ENCODE data around the gene PDE4A. TPM values are rescaled to one million over a fixed set of nuclear protein-coding genes. Genes with fewer than 3 reads are reported as not detected.

Gene PDE4A
- total RNA-seq, 1 experiment from 2014 or later, result 3.7 TPM

DNA sequence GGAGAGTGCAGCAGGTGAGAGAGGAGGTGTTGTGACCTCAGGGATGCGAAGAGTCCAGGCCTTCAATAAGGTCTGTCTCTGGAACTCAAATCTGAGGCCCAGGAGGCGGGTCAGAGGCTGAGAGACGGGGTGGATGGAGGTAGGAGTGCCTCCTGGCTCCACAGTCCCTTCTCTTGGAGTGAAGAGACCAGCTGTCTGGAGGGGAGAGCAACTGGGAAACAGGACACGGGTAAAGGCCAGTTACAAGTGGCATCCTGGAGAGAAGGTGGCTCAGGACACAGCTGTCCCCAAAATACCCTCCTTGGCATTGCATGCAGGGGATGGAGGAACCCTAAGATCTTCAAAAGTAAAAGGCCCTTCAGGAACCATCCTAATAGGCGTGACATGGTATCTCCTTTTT lies 19.2 kb downstream of the PDE4A start:
- ChIA-PET CTCF (no interaction called here), POLR2A (no interaction called here)
- Mint-ChIP-seq H3K27ac (ENCODE audit: unreplicated experiment) (no peak overlapping the region), H3K36me3 (ENCODE audit: insufficient read depth, unreplicated experiment) (no peaks in the 10 kb centered on the region), H3K4me1 (ENCODE audit: low read depth, unreplicated experiment) (no peaks in the 10 kb centered on the region), H3K4me3 (ENCODE audit: unreplicated experiment) (no peak overlapping the region), H3K27me3 (ENCODE audit: insufficient read depth, unreplicated experiment) (no peaks in the 10 kb centered on the region), H3K9me3 (ENCODE audit: unreplicated experiment) (no peaks in the 10 kb centered on the region)
- DNase-seq, result no peak
- Histone ChIP-seq H3K4me3 (ENCODE audit: low read depth, low read length) (no peak overlapping the region), H3K36me3 (ENCODE audit: control insufficient read depth, insufficient read depth, low read length) (no peaks in the 10 kb centered on the region), H3K9me3 (no peaks in the 10 kb centered on the region), H3K27me3 (replicated peaks; ENCODE audit: control insufficient read depth, insufficient read depth, low read length) (no peaks in the 10 kb centered on the region), H3K4me1 (no peaks in the 10 kb centered on the region)
- BruUV-seq (replicated peaks), result no TSS peak
- intact Hi-C loops (cut with micrococcal nuclease; ENCODE audit: unreplicated experiment), result no loop called here
- TF ChIP-seq, protein P1, sequence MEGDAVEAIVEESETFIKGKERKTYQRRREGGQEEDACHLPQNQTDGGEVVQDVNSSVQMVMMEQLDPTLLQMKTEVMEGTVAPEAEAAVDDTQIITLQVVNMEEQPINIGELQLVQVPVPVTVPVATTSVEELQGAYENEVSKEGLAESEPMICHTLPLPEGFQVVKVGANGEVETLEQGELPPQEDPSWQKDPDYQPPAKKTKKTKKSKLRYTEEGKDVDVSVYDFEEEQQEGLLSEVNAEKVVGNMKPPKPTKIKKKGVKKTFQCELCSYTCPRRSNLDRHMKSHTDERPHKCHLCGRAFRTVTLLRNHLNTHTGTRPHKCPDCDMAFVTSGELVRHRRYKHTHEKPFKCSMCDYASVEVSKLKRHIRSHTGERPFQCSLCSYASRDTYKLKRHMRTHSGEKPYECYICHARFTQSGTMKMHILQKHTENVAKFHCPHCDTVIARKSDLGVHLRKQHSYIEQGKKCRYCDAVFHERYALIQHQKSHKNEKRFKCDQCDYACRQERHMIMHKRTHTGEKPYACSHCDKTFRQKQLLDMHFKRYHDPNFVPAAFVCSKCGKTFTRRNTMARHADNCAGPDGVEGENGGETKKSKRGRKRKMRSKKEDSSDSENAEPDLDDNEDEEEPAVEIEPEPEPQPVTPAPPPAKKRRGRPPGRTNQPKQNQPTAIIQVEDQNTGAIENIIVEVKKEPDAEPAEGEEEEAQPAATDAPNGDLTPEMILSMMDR (IDR thresholded peaks at IDR 0.05; ENCODE audit: insufficient read depth in 1 of 2, low read depth in 1 of 2, low read length in 1 of 2, severe bottlenecking in 1 of 2, unreplicated experiment in 1 of 2), result no peak

DNA sequence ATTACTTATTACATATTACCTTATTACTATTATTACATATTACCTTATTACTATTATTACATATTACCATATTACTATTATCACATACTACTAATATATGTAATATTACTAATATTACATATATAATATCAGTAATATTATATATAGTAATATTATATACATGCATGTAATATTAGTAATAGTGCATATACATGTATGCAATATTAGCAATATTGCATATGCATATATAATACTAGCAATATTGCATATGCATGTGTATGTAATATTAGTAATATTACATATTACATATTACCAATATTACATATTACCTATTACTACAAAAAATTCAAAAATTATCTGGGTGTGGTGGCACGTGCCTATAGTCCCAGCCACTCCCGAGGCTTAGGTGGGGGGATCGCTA lies 22.4 kb downstream of the PDE4A start:
- H3K27me3 ChIP-seq (replicated peaks; ENCODE audit: control insufficient read depth, insufficient read depth, low read length), result no peaks in the 10 kb centered on the region
- no peaks in the 10 kb centered on the region for H3K36me3 ChIP-seq (ENCODE audit: control insufficient read depth, insufficient read depth, low read length)
- ChIA-PET CTCF (no interaction called here), POLR2A (no interaction called here)
- no peak overlapping the region for H3K27ac Mint-ChIP-seq (ENCODE audit: unreplicated experiment)
- intact Hi-C loops (cut with micrococcal nuclease; ENCODE audit: unreplicated experiment), result no loop called here
- no peaks in the 10 kb centered on the region for H3K4me1 ChIP-seq
- no peaks in the 10 kb centered on the region for H3K27me3 Mint-ChIP-seq (ENCODE audit: insufficient read depth, unreplicated experiment)
- no TSS peak for BruUV-seq (replicated peaks)
- H3K4me3 ChIP-seq (ENCODE audit: low read depth, low read length), result no peak overlapping the region
- H3K9me3 Mint-ChIP-seq (ENCODE audit: unreplicated experiment), result no peaks in the 10 kb centered on the region
- TF ChIP-seq, protein P1 (IDR thresholded peaks at IDR 0.05; ENCODE audit: insufficient read depth in 1 of 2, low read depth in 1 of 2, low read length in 1 of 2, severe bottlenecking in 1 of 2, unreplicated experiment in 1 of 2), result no peak
- no peaks in the 10 kb centered on the region for H3K36me3 Mint-ChIP-seq (ENCODE audit: insufficient read depth, unreplicated experiment)
- no peak overlapping the region for H3K4me3 Mint-ChIP-seq (ENCODE audit: unreplicated experiment)
- H3K4me1 Mint-ChIP-seq (ENCODE audit: low read depth, unreplicated experiment), result no peaks in the 10 kb centered on the region
- DNase-seq, result no peak
- no peaks in the 10 kb centered on the region for H3K9me3 ChIP-seq

DNA sequence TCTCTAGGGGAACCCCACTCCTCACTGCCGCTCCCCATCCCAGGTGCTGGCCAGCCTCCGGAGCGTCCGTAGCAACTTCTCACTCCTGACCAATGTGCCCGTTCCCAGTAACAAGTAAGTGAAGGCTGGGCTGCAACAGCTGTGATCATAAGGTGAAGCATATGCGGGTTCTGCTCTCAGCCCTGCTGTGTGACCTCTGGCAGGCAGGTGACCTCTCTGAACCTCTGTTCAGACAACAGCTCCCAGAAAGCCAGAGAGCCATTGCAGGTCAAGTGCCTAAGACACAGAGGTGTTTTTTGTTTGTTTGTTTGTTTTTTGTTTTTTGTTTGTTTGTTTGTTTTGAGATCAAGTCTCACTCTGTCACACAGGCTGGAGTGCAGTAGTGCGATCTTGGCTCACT lies 28.7 kb downstream of the PDE4A start:
- TF ChIP-seq, protein P1 (IDR thresholded peaks at IDR 0.05; ENCODE audit: insufficient read depth in 1 of 2, low read depth in 1 of 2, low read length in 1 of 2, severe bottlenecking in 1 of 2, unreplicated experiment in 1 of 2), result no peak
- Mint-ChIP-seq H3K4me1 (ENCODE audit: low read depth, unreplicated experiment) (peaks cover 8% of the 10 kb centered on the region), H3K36me3 (ENCODE audit: insufficient read depth, unreplicated experiment) (no peaks in the 10 kb centered on the region), H3K27ac (ENCODE audit: unreplicated experiment) (no peak overlapping the region), H3K9me3 (ENCODE audit: unreplicated experiment) (no peaks in the 10 kb centered on the region), H3K27me3 (ENCODE audit: insufficient read depth, unreplicated experiment) (no peaks in the 10 kb centered on the region), H3K4me3 (ENCODE audit: unreplicated experiment) (no peak overlapping the region)
- no TSS peak for BruUV-seq (replicated peaks)
- DNase-seq, result no peak
- Histone ChIP-seq H3K4me1 (no peaks in the 10 kb centered on the region), H3K9me3 (no peaks in the 10 kb centered on the region), H3K36me3 (ENCODE audit: control insufficient read depth, insufficient read depth, low read length) (no peaks in the 10 kb centered on the region), H3K27me3 (replicated peaks; ENCODE audit: control insufficient read depth, insufficient read depth, low read length) (no peaks in the 10 kb centered on the region), H3K4me3 (ENCODE audit: low read depth, low read length) (no peak overlapping the region)
- ChIA-PET CTCF (interaction anchor here (0.5 kb wide), 1 partner anchor 608 kb away, joined by 3 read pairs; no protein-coding TSS in a partner anchor), POLR2A (no interaction called here)
- intact Hi-C loops (cut with micrococcal nuclease; ENCODE audit: unreplicated experiment), result no loop called here
